Measurements from ENCODE around the gene TNPO3.
A peak's percentile ranks its signal among the peaks of the same experiment; 100 is the strongest.
"Not testable (repeated sequence)": the region's sequence is repeated elsewhere in the genome, so short reads cannot be mapped to it uniquely, and the experiment has no call there.

Gene TNPO3

DNA sequence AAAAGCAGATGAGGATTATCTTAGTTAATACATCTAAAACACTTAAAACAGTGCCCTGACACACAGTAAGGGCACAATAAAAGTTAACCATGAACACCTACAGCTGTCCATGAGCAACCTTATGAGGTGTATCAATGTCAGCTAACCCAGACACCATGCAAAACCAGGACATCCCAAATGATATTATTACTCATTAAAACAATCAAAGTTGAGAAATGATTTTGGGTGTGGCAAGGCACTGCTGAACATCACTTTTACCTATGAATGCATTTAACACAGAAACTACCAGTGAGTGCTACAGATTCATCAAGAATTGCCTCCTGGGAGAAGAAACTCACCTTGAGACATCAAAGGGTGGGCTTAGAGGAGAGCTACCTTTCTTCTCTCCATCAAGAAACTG lies 98.9 kb downstream of the TNPO3 start:
- no peak for DNase-seq

DNA sequence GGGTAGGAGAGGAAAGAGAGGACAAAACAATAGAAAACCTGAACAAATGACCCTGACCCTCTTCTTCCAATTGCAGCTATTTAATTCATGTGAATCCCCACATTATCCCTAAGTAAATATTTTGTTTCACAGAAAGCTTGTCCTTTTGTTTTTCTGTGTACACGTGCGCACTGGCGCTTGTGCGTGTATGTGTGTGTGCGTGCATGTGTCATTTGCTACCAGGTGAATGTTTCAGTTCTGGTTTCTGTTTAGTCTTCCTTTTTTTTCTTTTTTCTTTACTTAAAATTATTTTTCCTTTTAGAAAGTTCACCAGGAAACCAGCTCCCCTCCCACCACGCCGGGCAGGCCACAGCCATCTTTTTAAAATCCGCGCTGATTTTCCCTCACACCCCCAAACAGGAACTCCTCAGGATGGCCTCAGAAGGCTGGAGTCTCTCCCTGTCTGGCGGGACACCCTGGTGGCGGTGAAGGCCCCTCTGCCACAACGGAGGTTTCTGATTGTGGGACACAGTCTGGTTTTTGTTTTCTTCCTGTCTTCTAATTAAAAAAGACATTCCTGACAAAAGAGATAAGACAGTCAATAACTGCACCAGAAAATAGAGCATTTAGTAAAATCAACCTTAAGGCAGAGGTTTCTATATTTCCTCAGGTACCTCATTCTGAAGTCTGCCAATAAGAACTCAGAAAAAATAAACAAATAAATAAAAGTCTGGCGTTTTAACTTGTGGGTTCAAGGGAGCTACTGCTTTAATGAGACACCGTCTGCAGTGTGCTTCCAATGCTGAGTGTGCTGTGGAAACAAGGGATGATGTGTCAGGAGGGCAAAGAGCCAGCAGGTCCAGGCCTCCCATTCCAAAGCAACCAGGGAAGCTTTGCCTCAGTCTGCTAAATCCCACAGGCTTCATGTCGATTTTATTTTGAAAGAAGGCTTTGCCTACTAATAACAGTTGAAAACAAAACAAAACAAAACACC lies 99.8 kb downstream of the TNPO3 start:
- no peak for DNase-seq

DNA sequence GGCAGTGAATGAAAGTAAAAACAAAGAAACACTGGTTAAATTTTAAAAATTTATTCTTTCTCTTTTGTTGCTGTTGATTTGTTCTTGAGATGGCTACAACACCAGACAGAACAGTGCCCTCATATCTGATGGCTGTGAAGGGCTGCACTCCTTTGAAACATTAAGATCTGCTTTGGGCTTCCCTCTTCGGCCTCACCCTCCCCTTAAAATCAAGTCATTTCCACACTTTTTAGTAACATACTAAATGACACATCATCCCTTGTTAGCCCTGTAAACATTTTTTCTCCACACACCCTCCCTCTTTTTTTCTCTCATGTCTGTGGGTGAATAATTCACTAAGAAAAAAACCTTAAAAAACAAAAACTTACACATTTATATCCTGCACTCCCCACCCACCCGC lies 100.8 kb downstream of the TNPO3 start:
- DNase-seq = no peak

DNA sequence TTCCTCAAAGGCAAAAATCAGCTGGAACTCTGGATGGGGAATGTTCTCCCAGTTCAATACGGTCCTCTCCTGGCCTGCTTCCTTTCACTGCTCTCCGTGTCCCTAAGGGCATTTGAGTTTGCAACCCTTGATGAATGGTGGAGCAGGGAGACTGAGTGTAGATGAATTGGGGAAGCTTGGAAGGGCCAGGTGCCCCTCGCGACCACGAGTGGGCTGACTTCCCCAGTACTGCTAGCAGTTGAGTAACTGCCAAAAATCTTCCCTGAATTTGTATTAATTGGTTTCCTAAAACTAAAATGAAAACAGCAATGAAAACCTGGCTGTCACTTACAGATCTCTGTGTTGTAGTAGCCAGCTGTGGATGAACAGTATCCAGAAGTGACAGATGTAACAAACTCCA lies 103.6 kb downstream of the TNPO3 start:
- DNase-seq = no peak

DNA sequence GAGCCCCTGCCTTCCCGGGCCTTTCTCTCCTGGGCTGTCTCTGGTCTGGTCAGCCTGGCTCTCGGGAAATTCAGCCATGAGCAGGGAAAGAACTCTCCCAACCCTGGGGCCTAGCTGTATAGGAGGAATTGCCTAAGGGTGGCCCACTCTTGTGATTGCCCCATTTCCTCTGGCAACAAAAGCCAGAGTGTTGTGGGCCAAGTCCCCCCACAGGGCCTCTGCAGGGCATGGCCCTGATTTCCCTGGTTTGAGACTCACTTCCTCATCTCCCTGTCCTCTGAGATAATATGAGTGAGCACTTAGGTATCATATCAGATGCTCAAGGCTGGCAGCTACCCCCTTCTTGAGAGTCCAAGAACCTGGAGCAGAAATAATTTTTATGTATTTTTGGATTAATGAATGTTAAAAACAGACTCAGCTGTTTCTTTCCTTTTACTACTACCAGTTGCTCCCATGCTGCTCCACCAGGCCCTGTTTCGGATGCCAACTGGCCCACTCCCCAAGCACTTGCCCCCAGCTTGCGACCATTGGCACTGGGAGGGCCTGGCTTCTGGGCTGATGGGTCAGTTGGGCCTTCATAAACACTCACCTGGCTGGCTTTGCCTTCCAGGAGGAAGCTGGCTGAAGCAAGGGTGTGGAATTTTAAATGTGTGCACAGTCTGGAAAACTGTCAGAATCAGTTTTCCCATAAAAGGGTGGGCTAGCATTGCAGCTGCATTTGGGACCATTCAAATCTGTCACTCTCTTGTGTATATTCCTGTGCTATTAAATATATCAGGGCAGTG lies 105.7 kb downstream of the TNPO3 start:
- DNase-seq = no peak

DNA sequence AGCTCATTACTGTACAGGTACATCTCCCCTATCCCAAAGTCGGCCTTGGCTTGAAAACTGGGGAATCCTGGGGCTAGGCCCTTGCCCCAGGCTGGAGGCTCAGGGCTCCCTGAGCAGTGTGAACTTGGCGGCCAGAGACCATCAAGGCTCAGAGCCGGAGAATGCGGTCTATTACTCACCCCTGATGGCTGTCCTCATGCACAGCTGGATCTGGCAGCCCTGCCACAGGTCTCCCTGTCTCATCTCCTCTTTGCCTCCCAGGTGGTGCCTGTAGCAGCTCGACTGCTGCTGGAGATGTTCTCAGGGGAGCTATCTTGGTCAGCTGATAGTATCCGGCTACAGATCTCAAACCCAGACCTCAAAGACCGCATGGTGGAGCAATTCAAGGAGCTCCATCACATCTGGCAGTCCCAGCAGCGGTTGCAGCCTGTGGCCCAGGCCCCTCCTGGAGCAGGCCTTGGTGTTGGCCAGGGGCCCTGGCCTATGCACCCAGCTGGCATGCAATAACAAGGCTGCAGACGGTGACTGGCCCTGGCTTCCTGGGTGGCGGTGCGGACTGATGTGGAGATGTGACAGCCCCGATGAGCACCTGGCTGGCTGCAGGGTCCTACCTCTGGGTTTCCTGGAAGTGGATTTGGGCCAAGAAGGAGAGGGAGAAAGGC lies 106.5 kb downstream of the TNPO3 start:
- DNase-seq = no peak

DNA sequence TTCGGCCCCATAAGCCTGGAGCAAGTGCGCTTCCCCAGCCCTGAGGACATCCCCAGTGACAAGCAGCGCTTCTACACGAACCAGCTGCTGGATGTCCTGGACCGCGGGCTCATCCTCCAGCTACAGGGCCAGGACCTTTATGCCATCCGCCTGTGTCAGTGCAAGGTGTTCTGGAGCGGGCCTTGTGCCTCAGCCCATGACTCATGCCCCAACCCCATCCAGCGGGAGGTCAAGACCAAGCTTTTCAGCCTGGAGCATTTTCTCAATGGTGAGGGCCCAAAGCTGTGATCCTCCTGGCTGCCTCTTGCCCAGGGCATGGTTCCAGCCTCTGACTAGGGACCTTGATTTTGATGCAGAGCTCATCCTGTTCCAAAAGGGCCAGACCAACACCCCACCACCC lies 107.1 kb downstream of the TNPO3 start:
- no peak for DNase-seq

DNA sequence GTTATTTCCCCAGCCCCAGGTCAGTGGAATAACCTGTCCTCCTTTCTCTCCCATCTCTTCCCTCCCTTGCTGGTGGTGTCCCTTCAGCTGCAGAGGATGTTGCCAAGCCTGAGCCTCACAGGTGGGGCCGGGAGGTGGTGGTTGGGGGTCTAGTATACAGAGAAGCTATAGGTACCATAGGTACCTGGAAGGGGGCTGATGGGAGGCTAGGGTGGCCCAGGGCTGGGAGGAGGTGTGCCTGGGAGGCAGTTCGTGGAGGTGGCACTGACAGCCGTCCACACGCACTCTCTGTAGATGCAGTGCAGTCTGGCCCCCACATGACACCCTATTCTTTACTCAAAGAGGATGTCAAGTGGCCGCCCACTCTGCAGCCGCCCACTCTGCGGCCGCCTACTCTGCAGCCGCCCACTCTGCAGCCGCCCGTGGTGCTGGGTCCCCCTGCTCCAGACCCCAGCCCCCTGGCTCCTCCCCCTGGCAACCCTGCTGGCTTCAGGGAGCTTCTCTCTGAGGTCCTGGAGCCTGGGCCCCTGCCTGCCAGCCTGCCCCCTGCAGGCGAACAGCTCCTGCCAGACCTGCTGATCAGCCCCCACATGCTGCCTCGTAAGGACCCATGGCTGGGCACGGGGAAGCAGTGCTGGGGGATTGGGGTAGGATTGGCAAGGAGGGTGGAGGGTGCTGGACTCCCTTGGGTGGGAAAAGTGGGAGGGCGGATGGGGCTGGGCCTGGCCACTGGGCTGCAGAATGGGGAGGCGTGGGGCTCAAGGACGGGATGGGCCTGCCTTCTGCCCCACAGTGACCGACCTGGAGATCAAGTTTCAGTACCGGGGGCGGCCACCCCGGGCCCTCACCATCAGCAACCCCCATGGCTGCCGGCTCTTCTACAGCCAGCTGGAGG lies 107.7 kb downstream of the TNPO3 start:
- no peak for DNase-seq

DNA sequence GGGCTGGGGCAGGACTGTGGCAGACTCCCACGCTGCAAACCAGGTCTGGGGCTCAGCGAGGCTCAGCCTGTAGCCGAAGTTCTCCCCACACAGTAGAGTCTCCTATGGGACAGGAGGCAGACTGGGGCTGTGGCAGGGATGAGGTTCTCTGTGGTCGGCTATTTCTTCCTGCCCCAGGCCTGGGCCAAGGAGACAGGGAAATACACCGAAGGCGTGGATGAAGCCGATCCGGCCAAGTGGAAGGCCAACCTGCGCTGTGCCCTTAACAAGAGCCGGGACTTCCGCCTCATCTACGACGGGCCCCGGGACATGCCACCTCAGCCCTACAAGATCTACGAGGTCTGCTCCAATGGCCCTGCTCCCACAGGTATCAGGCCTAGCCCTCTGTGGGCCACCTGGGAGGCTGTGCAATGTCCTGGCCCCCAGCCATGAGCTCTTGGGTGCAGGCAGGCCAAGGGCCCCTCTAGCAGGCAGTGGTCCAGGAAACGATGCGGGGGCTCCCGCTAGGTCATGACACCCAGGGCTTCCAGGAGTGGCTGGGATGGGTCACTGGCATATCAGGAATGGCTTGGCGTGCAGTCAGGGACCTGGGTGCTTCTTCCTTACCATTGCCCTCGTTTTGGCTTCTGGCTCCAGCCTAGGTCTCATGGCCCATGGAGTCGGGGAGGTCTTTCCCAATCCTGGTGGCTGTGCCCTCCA lies 109.1 kb downstream of the TNPO3 start:
- DNase-seq = no peak

DNA sequence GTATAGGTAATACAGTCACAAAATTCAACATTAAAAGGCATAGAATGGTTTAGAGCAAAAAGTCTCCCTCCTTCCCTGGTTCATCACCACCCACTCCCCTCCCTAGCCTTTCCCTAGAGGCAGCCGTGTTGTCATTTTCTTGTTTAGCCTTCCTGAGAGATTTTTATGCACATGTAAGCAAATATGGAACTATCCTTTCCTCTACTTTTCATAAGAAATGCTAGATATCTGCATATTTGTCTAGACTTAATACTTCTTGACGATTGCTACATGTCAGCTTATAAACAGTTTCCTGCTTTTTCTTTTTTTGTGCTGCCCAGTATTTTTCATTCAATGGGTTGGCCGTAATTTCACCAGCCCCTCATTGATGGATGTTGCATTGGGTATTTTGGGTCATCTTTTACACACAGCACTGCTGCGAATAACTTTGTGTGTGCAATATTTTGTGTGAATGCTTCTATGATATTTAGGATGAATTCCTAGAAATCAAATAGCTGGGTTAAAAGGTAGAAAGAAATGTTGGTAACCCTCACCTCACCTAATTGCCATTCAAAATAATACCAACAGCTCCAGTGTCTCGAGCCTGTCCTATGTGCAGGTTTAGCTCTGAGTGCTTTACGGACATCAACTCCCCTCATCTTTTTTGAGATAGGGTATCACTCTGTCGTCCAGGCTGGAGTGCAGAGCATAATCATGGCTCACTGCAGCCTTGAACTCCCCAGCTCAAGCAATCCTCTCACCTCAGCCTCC lies 110.2 kb downstream of the TNPO3 start:
- no peak for DNase-seq

DNA sequence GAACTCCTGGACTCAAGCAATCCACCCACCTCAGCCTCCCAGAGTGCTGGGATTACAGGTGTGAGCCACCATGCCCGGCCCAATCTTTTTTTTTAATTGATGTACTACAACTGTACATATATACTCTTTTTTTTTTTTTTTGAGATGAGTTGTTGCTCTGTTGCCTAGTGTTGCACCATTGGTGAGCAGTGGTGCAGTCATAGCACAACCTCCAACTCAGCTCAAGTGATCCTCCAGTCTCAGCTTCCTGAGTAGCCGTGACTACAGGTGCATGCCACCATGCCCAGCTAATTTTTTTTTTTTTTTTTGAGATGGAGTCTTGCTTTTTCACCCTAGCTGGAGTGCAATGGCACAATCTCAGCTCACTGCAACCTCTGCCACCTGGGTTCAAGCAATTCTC lies 111.7 kb downstream of the TNPO3 start:
- DNase-seq = not testable (repeated sequence)

DNA sequence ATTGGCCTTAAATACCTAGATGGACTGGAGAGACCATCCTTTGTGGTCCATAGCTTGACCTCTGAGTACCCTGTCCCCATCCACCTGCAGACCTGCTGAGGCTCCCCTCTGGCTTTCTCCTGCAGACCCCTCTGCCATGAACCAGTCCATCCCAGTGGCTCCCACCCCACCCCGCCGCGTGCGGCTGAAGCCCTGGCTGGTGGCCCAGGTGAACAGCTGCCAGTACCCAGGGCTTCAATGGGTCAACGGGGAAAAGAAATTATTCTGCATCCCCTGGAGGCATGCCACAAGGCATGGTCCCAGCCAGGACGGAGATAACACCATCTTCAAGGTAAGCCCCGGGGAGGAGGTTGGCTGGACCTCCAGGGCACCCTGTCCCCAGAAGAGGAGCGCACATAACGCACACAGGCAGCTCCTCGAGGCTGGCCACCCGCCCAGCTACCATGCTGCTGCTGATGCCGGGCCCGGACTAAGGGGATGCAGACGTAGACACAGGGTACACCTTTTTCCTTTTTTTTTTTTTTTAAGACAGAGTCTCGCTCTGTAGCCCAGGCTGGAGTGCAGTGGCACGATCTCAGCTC lies 112.9 kb downstream of the TNPO3 start:
- no peak for DNase-seq

DNA sequence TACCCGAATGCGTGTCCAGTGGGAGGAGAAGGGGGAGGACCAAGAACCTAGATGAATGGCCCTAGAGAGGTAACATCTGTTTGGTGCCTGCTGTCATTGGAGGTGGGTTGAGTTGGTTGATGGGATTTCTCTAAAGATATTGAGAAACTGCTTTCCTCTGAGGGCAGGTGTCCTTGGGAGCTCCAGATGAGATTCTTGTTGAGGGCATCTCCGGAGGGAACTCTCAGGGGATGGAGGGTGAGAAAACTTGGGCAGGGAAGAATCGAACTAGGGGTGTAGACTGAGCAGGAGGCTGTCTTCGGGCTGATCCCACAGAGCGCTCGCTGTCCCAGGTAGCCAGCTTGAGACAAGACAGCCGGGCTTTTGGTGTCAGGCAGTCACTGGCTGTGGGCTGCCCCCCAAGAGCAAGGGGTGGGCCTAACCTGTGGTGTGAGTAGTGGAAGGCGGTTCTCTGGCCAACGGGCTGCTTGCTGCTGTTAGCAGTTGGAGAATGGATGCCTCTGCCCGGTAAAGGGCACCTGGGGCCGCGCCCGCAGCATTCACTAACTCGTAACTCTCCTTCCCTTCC lies 113.5 kb downstream of the TNPO3 start:
- DNase-seq = no peak

DNA sequence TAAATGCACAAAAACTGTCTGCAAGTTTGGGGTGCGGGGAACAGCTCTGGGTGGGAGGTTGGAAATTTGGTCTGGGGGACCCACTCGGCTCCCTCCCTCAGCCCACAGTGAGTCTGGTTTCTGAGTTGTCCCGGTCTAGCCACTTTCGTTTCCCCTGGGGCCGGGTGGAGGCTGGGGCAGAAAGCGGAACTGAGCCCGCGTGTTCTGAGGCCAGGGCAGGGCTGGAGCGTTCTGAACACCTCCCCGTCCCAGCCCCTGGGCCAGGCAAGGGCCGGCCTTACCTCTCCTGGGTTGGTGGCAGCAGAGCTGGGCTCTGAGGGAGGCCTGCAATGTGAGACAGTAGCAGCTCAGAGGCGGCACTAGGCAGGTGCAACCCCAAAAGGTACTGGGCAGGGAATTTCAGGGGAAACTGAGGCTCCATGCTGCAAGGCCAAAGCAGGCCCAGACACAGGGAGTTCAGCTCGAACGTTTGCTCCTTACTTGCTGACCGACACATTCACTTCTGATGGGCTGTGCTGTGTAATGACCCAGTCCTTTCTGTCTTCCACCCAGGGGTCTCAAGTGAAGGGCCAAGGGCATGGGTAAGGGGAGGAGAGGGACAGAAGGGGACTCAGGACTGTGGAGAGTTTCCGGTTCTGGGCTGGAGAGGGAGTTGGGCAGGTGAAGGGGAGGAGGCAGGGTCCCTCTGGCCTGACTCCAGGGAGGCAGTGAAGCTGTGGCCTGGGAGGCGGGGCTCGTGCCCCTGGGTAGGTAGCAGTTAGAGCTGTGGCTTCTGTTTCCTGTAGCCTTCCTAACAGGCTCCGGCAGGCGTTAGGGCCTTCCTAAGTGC lies 114.2 kb downstream of the TNPO3 start:
- peak; percentile 36 for DNase-seq

DNA sequence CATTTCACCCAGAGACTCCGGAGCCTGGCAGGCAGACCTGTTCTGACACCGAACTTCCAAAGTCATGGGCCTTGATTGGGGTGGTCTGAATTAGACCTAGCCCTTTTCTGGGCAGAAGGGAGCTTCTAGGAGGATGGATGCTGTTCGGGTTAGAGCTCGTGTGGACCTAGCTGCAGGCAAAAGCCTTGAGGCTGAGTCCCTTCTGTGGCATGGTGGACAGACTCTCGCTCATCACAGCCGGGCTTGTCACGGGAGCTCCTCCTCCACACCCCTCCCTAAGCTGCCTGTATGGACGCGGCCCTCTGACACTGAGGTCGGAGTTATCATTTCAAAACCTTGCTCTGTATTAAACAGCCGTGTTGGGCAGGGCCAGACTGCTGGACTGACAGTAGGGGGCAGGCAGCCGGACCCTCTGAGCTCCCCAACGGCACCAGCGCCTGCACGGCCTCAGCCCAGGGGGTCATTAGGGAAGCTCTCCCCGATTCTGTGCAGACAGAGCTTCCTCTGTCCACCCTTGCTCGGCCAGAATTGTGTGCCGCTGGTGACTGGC lies 115.0 kb downstream of the TNPO3 start:
- DNase-seq = no peak

DNA sequence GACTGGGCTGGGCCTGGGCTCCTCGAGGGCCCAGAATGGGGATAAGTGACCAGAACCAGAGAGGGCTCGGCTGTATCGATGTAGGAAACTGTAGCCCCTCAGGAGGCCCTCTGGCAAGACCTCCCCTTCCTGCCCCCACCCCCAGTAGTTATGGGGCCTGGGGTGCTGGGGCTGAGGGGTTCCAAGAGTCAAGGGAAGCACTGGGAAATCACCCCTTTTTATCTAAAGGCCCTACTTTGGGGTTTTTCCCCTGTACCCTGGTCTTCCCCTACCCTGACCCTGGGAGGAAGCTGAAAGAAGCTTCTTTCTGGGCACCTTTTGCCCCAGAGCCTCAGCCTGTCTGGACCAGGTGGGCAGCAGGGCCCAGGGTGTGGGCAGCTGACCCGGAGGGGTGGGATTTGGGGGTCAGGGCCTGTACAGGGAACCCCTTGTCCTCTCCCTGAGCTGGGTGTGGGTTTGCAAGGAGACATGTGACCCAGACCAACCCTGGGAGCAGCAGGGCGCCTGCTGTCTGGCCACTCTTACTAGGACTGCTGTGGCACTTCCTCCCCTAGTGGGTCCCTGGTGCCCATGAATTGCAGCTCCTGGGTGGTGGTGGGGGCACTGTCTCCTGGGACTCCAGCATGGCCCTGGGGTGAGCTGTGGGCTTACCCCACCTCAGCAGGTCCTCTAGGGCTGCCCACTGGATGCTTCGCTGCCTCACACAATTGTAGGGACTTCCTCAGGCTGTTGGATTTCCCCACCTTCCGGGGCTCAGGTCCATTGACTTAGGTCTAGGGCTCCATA lies 115.6 kb downstream of the TNPO3 start:
- no peak for DNase-seq

DNA sequence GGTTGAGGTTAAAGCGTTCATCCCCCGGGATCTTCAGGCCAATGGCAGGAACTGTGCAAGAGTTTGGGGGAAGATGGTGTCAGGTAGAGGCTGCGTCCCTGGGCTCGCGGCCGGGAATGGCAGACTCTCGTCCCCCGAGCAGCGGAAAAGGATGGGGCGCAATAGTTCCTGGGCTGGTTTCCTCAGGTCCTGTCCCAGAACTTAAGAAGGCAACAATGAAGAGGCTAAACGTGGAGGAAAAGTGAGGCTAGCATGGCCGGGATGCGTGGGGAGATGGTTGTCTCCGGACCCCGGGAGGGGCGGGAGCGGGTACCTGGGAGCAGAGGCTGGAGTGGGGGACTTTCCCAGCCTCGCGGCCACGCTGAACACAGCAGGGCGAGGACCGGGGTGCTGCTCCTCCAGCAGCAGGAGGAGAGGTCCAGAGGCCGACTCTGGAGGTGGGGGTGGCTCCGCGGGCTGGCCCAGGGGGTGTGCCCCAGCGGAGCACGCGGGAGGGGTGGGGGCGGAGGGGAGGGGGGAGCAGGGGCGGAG lies 116.3 kb downstream of the TNPO3 start:
- no peak for DNase-seq
